OCI-LY3 (cell line): ENCODE measurements around the gene DNAH14.

Experiments
- EZH2phosphoT487 ChIP-seq: fragments of 200-600 bp; shearing (Covaris generic); IDR thresholded peaks from 2 replicates; pipeline ENCODE4 v1.6.1; 2018; ENCODE audit warnings: antibody characterized with exemption, mixed run types, low read depth
- TF ChIP-seq, protein P1 (sequence below): fragments of 200-600, 300-600 bp; sonication (generic); IDR thresholded peaks from 2 replicates; pipeline ENCODE4 v1.5.1; 2014; ENCODE audit warnings: antibody characterized with exemption, low read length, low read depth

DNA sequence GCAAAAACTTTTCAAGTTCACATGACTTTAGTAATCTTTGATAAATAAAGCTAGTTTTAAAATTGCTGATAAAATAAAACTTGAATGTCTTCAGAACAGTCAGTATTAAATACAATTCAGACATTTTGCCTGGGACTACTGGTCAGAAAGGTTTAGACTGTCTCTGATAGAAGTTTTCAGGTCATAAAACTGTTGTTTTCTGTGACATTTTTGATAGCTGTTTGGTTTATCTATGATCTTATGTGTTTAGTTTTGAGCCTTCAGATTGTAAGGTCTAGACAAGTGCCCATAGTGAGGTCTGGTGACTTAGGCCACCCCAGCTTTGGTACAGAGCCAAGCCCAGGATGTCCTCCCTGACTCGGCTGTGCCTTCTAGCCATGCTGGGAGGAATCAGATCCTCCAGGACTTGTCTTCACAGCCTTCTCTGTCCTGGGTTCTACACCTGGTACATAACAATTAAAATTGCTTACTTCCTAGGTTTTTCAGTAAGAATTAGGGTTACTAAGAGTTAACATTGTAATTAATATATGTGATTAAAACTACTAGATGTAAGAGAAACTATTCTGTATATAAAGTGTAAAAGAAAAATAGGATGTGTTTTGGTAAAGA lies 15.1 kb upstream of the DNAH14 start:
- TF ChIP-seq, protein P1, sequence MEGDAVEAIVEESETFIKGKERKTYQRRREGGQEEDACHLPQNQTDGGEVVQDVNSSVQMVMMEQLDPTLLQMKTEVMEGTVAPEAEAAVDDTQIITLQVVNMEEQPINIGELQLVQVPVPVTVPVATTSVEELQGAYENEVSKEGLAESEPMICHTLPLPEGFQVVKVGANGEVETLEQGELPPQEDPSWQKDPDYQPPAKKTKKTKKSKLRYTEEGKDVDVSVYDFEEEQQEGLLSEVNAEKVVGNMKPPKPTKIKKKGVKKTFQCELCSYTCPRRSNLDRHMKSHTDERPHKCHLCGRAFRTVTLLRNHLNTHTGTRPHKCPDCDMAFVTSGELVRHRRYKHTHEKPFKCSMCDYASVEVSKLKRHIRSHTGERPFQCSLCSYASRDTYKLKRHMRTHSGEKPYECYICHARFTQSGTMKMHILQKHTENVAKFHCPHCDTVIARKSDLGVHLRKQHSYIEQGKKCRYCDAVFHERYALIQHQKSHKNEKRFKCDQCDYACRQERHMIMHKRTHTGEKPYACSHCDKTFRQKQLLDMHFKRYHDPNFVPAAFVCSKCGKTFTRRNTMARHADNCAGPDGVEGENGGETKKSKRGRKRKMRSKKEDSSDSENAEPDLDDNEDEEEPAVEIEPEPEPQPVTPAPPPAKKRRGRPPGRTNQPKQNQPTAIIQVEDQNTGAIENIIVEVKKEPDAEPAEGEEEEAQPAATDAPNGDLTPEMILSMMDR = no peak
- TF ChIP-seq EZH2phosphoT487 = no peak
